Endothelial cell of umbilical vein (primary cell): Measurements from ENCODE around the gene DDRGK1. TPM values are rescaled to one million over a fixed set of nuclear protein-coding genes. Genes with fewer than 3 reads are reported as not detected.

Experiments
- BruUV-seq: library from RNA; stranded (reverse); fragments of 400-500 nt; replicated peaks from 2 replicates; lab custom pipeline; 2021; lab: Mats Ljungman, UMichigan
- CTCF ChIA-PET: fragments of 300-600, 350-600 bp; sonication (Branson Sonifier 250); formaldehyde crosslinking; loops from one replicate; lab custom pipeline; 2021; ENCODE audit warnings: antibody characterized with exemption, inconsistent platforms; lab: Charles Lee
- POLR2A ChIA-PET: fragments of 300-600, 350-600 bp; sonication (Branson Sonifier 250); formaldehyde crosslinking; loops from one replicate; lab custom pipeline; 2021; ENCODE audit warnings: antibody characterized with exemption, inconsistent platforms; lab: Charles Lee
- DNase-seq: peaks from one replicate; pipeline ENCODE4 v3.0.0-alpha.2; 2011; ENCODE audit warnings: low read depth, low spot score
- FAIRE-seq: peaks from 2 replicates; lab custom pipeline; 2011; peaks lifted over from hg19 to GRCh38; lab: Jason Lieb, UNC
- H2AFZ ChIP-seq: 2 replicates; pipeline ENCODE4 v1.6.0; 2012; ENCODE audit warnings: low read depth, low read length, control low read depth, inconsistent platforms
- H3K27ac ChIP-seq: 2 replicates; pipeline ENCODE4 v1.5.1; 2011; ENCODE audit warnings: low read depth, mild to moderate bottlenecking, control low read depth, low read length, moderate library complexity; ENCODE audit not compliant: insufficient read depth
- H3K27me3 ChIP-seq, 2 experiments: 2 replicates each; pipeline versions ENCODE4 v1.6.0 to v1.6.1; 2011; ENCODE audit warnings: low read length in 2 of 2, mixed read lengths in 1 of 2; ENCODE audit not compliant: control insufficient read depth in 2 of 2, insufficient read depth in 2 of 2
- H3K36me3 ChIP-seq, 2 experiments: 2 replicates in 1 of 2; 3 replicates in 1 of 2; pipeline ENCODE4 v1.5.1; 2011; ENCODE audit warnings: low read length in 2 of 2, mild to moderate bottlenecking in 1 of 2, moderate library complexity in 1 of 2; ENCODE audit not compliant: control insufficient read depth in 2 of 2, insufficient read depth in 2 of 2; ENCODE audit errors: extremely low read depth in 1 of 2
- H3K4me1 ChIP-seq: 3 replicates; pipeline ENCODE4 v1.5.1; 2011; ENCODE audit warnings: mild to moderate bottlenecking, low read length; ENCODE audit not compliant: control insufficient read depth, insufficient read depth; ENCODE audit errors: extremely low read depth
- H3K4me2 ChIP-seq: 2 replicates; pipeline ENCODE4 v1.6.1; 2011; ENCODE audit warnings: low read length, control low read depth, mixed read lengths; ENCODE audit not compliant: insufficient read depth
- H3K4me3 ChIP-seq, 3 experiments: fragments of 200-600 bp in 1 of 3; sonication (generic), shearing (Covaris generic) in 1 of 3; replicated peaks in 1 of 3; 2 replicates each; pipeline ENCODE4 v1.5.1; 2011 to 2016; ENCODE audit warnings: control low read depth in 3 of 3, low read length in 3 of 3, mild to moderate bottlenecking in 2 of 3, inconsistent platforms in 1 of 3, low read depth in 1 of 3, moderate library complexity in 1 of 3; ENCODE audit not compliant: insufficient read depth in 1 of 3
- H3K79me2 ChIP-seq: 2 replicates; pipeline ENCODE4 v1.6.0; 2012; ENCODE audit warnings: low read length, inconsistent platforms; ENCODE audit not compliant: control insufficient read depth, insufficient read depth
- H3K9ac ChIP-seq: replicated peaks from 2 replicates; pipeline ENCODE3; 2011; ENCODE audit warnings: low read length, control low read depth; ENCODE audit not compliant: insufficient read depth; ENCODE audit errors: extremely low read depth
- H3K9me1 ChIP-seq: replicated peaks from 3 replicates; pipeline ENCODE4 v1.6.0; 2011; ENCODE audit warnings: mild to moderate bottlenecking, low read length; ENCODE audit not compliant: control insufficient read depth, insufficient read depth; ENCODE audit errors: extremely low read depth
- H3K9me3 ChIP-seq: replicated peaks from 2 replicates; pipeline ENCODE4 v1.5.1; 2012; ENCODE audit warnings: low read length, inconsistent platforms; ENCODE audit not compliant: control insufficient read depth, insufficient read depth
- H4K20me1 ChIP-seq: replicated peaks from 2 replicates; pipeline ENCODE3; 2011; ENCODE audit warnings: mild to moderate bottlenecking, low read length; ENCODE audit not compliant: control insufficient read depth, insufficient read depth; ENCODE audit errors: extremely low read depth
- EZH2 ChIP-seq: IDR thresholded peaks from 2 replicates; pipeline ENCODE4 v1.6.1; 2012; ENCODE audit warnings: borderline replicate concordance, low read depth, mild to moderate bottlenecking, moderate library complexity, low read length, inconsistent platforms; ENCODE audit not compliant: severe bottlenecking
- FOS ChIP-seq: IDR thresholded peaks from 2 replicates; pipeline ENCODE4 v1.6.1; 2011; ENCODE audit warnings: mild to moderate bottlenecking, low read length, moderate library complexity, borderline replicate concordance; ENCODE audit not compliant: insufficient read depth
- GATA2 ChIP-seq: IDR thresholded peaks from 2 replicates; pipeline ENCODE4 v1.7.0; 2011; ENCODE audit warnings: low read depth, mild to moderate bottlenecking, moderate library complexity, mixed read lengths, low read length; ENCODE audit not compliant: insufficient read length, insufficient read depth
- JUN ChIP-seq: IDR thresholded peaks from 2 replicates; pipeline ENCODE4 v1.6.1; 2011; ENCODE audit warnings: borderline replicate concordance, low read depth; ENCODE audit not compliant: insufficient read length, insufficient read depth
- MYC ChIP-seq: IDR thresholded peaks from one replicate; pipeline ENCODE4 v1.6.1; 2011; ENCODE audit warnings: mild to moderate bottlenecking, low read depth, low read length
- POLR2A ChIP-seq: IDR thresholded peaks from 2 replicates; pipeline ENCODE4 v1.6.1; 2012; ENCODE audit warnings: low read depth, mild to moderate bottlenecking, control low read depth, low read length
- POLR2AphosphoS5 ChIP-seq: IDR thresholded peaks from 2 replicates; pipeline ENCODE4 v1.6.1; 2012; ENCODE audit warnings: low read depth, mild to moderate bottlenecking, control low read depth, low read length, moderate library complexity; ENCODE audit not compliant: insufficient read depth
- dilution Hi-C: fragments of 300-500 bp; cut with MboI; formaldehyde crosslinking; loops from one replicate; pipeline ENCODE4 v1.15.0; 2019; ENCODE audit warnings: low sequenced_read_pairs; ENCODE audit not compliant: extremely low pct_ligation_motif_present
- intact Hi-C: fragments of 100-400 bp; cut with micrococcal nuclease; formaldehyde crosslinking; loops from one replicate; pipeline ENCODE4 v1.10.0; 2022
- polyA plus RNA-seq, 4 experiments: library from polyadenylated mRNA; depleted of rRNA in 3 of 4; stranded (reverse) in 3 of 4; unstranded in 1 of 4; fragments of >200 nt; gene quantifications; 2 replicates each; pipeline versions ENCODE4 v1.2.1 to v1.2.3, GENCODE V29; 2011 to 2012; ENCODE audit warnings: missing spikeins in 1 of 4
- total RNA-seq: library from RNA; stranded (reverse); gene quantifications from 2 replicates; pipeline ENCODE4 v1.2.3, GENCODE V29; 2021
- TF ChIP-seq, protein P1 (sequence below), 2 donors: IDR thresholded peaks; 1 replicate in 1 of 2; 2 replicates in 1 of 2; pipeline ENCODE4 v1.5.1; 2011; ENCODE audit warnings: low read length in 2 of 2, mild to moderate bottlenecking in 2 of 2, moderate library complexity in 2 of 2, control low read depth in 1 of 2, inconsistent platforms in 1 of 2, low read depth in 1 of 2; ENCODE audit not compliant: insufficient read depth in 1 of 2; ENCODE audit errors: extremely low read depth in 1 of 2
- TF ChIP-seq, protein P2 (sequence below): IDR thresholded peaks from 2 replicates; pipeline ENCODE4 v1.6.1; 2011; ENCODE audit not compliant: insufficient read depth, insufficient read length

DDRGK1 gene
- total and polyA plus RNA-seq, 2 donors (not counting 3 experiments of a cell fraction or from before 2014, with no cell fraction given): 48.5 to 54.0 TPM

GRCh38 chr20:3172126-3172932 lies 32.2 kb downstream of the DDRGK1 start:
- Histone ChIP-seq H3K9ac (no peak overlapping the region), H3K9me3 (no peaks in the 10 kb centered on the region), H2AFZ (no peak overlapping the region)

DNA sequence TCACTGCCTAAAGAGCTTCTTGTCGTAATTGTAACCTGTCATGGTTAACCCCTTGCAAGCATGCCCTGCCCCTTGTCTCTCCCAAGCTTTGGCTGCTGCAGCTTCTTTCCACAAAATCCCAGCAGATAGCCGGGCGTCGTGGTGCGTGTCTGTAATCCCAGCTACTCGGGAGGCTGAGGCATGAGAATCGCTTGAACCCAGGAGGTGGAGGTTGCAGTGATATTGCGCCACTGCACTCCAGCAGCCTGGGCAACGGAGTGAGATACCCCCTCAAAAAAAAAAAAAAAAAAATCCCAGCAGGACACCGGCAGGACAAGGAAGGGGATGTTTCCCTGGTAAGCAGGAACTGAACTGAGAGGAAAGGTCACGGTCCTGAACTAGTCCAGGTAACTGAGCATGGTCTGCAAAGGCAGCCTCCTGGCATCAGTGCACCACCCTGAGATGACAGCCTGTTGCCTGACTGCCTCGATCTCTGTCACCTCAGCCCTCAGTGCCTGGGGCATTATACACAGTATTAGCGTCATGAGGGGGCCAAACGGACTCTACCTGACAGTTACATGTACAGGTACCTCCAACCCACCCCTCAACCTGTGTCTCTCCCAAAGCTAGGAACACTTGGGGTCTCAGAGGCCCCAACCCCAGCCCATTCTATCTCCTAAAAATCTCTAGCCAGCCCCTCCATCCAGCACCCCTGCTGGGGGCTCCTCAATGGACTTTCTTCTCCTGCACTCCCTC lies 32.9 kb downstream of the DDRGK1 start:
- dilution Hi-C loops: no loop called here
- CTCF ChIA-PET: no interaction called here
- no TSS peak for BruUV-seq
- peaks cover 6% of the 10 kb centered on the region for H3K4me1 ChIP-seq
- no peak overlapping the region for H2AFZ ChIP-seq
- H3K9me3 ChIP-seq: no peaks in the 10 kb centered on the region
- H3K36me3 ChIP-seq: no peaks in the 10 kb centered on the region
- POLR2A ChIA-PET: interaction anchor here (1.1 kb wide), 1 partner anchor 12 kb away, joined by 3 read pairs; the partner anchor contains the start of genes FASTKD5 and UBOX5
- H3K79me2 ChIP-seq: no peaks in the 10 kb centered on the region
- TF ChIP-seq JUN: no peak
- TF ChIP-seq MYC: no peak
- no peak for TF ChIP-seq GATA2
- TF ChIP-seq EZH2: no peak
- no peak for TF ChIP-seq POLR2A
- TF ChIP-seq POLR2AphosphoS5: no peak
- TF ChIP-seq FOS: no peak
- TF ChIP-seq, protein P1, sequence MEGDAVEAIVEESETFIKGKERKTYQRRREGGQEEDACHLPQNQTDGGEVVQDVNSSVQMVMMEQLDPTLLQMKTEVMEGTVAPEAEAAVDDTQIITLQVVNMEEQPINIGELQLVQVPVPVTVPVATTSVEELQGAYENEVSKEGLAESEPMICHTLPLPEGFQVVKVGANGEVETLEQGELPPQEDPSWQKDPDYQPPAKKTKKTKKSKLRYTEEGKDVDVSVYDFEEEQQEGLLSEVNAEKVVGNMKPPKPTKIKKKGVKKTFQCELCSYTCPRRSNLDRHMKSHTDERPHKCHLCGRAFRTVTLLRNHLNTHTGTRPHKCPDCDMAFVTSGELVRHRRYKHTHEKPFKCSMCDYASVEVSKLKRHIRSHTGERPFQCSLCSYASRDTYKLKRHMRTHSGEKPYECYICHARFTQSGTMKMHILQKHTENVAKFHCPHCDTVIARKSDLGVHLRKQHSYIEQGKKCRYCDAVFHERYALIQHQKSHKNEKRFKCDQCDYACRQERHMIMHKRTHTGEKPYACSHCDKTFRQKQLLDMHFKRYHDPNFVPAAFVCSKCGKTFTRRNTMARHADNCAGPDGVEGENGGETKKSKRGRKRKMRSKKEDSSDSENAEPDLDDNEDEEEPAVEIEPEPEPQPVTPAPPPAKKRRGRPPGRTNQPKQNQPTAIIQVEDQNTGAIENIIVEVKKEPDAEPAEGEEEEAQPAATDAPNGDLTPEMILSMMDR (IDR thresholded peaks at IDR 0.05; ENCODE audit: extremely low read depth in 1 of 2, insufficient read depth in 1 of 2, low read depth in 1 of 2, low read length in 2 of 2): no peak
- TF ChIP-seq, protein P2, sequence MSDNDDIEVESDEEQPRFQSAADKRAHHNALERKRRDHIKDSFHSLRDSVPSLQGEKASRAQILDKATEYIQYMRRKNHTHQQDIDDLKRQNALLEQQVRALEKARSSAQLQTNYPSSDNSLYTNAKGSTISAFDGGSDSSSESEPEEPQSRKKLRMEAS: no peak
- peaks cover 13 to 19% of the 10 kb centered on the region in 2 experiments for H3K27me3 ChIP-seq
- no peak overlapping the region for H3K27ac ChIP-seq
- intact Hi-C loops: loop anchor here (2.0 kb wide), 1 partner anchor 33 kb away; the partner anchor contains the start of gene DDRGK1
- no peak overlapping the region for H3K4me2 ChIP-seq
- FAIRE-seq (no peak), DNase-seq (no peak)
- H3K4me3 ChIP-seq: no peak overlapping the region
- H3K9me1 ChIP-seq: no peaks in the 10 kb centered on the region
- no peaks in the 10 kb centered on the region for H4K20me1 ChIP-seq
- no peak overlapping the region for H3K9ac ChIP-seq

More at GRCh38 chr20:3172126-3172932, 32.2 kb downstream of the DDRGK1 start:
- CTCF ChIA-PET: interaction anchor here (1.1 to 1.9 kb wide), 2 partner anchors 80 to 119 kb away, joined by 4 to 8 read pairs; no protein-coding TSS in a partner anchor
- Histone ChIP-seq H4K20me1 (no peaks in the 10 kb centered on the region), H3K4me3 (peak overlapping the region in 2 of 3 experiments; percentile 11 to 93), H3K79me2 (no peaks in the 10 kb centered on the region), H3K9me1 (no peaks in the 10 kb centered on the region), H3K4me2 (peak overlapping the region; percentile 83), H3K27me3 (peaks cover 11 to 17% of the 10 kb centered on the region in 2 experiments), H3K27ac (no peak overlapping the region), H3K36me3 (no peaks in the 10 kb centered on the region), H3K4me1 (peaks cover 6% of the 10 kb centered on the region)
- FAIRE-seq: no peak
- no peak for DNase-seq
- POLR2A ChIA-PET: interaction anchor here (0.7 to 1.1 kb wide), 2 partner anchors 8 to 12 kb away, joined by 3 to 5 read pairs; partner anchors contain the start of genes FASTKD5 and UBOX5
- dilution Hi-C loops (no loop called here), intact Hi-C loops (loop anchor here (2.0 kb wide), 1 partner anchor 32 kb away; the partner anchor contains the start of gene DDRGK1)
- BruUV-seq: TSS peak; percentile 19
- TF ChIP-seq POLR2AphosphoS5 (no peak), MYC (no peak), EZH2 (no peak)
- TF ChIP-seq, protein P2: no peak
